GM12872 (cell line): ENCODE data around the gene BRINP1.

Experiments used
- CTCF ChIP-seq: IDR thresholded peaks from 3 replicates; pipeline ENCODE4 v1.5.1; 2011; ENCODE audit warnings: low read depth, mild to moderate bottlenecking, low read length, moderate library complexity; ENCODE audit not compliant: insufficient read depth

Gene BRINP1

DNA sequence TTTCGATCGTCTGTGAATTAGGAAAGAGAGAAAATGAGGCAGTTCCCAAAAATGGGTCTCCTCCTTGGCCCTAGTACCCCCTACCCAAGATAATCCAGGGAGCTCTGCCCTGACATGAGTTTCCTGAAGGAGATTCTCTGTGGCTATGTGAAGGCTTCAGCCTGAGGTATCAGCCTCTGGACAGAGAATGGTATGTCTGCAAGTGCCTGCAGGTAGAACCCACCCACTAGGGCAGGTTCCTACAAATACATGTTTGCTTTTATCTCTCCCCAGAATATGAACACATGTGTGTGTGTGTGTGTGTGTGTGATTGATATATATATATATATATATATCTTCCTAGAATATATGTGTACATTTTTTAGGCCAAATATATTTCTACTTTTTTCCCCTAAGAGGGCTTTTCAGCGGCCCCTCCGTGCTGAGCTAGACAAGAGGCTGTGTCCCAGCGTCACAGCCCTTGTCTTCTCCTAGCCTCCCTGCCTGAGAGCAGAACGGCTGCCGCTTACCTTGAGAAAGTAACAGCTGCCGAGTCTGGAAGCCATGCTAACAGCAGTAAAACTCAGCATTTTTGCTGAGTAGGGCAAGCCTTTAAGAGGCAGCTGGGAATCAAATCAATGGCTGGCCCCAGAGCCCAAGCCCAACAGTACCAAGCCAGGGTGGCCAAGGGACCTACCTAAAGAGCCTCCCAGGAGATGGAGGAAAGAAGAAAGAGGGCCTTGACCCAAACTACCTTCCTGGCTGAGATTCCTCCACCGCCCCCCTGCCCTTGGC, 2.1 kb downstream of the BRINP1 start:
- no peak for TF ChIP-seq CTCF

DNA sequence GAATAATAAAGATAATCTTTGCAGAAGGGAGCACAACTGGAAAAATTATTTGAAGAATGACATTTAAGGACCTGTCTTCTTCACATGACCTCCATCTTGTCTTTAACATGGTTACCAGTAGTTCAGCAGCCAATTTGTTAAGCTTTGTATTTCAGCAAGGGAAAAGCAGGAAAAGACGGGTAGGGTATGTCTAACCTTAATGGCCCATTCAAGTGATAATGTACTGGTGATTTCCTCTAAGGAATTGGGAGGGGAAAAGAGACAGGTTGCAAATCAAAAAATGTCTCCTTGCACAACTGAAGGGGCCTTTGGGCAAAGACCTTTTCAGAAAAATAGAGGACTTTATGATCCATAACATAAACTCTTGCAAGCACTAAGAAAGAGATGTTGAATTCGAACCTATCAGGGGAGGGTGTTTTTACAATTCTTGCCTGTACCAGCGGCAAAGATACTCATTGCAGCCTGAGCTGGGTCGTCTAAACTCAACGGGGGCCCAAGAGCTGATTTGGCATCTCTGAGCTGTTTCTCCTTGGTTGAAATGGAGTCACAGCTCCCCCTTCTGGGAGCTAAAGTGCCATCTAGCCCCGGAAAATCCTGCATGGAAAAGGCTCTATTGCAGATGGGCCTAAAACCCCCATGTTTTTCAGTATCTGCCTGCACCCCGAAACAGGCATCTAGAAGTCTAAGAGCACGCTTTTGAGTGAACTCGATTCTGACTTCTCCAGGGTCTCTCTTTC, 3.8 kb downstream of the BRINP1 start:
- TF ChIP-seq CTCF: peak; percentile 62

GRCh38 chr9:119360237-119360636, 9.0 kb downstream of the BRINP1 start:
- no peak for TF ChIP-seq CTCF

- TF ChIP-seq CTCF: no peak
Observed at GRCh38 chr9:119357336-119358096, 11.7 kb downstream of the BRINP1 start.

- TF ChIP-seq CTCF: no peak
Observed at GRCh38 chr9:119349351-119349825, 19.8 kb downstream of the BRINP1 start.

- no peak for TF ChIP-seq CTCF
Observed at GRCh38 chr9:119343059-119343990, 25.9 kb downstream of the BRINP1 start.

DNA sequence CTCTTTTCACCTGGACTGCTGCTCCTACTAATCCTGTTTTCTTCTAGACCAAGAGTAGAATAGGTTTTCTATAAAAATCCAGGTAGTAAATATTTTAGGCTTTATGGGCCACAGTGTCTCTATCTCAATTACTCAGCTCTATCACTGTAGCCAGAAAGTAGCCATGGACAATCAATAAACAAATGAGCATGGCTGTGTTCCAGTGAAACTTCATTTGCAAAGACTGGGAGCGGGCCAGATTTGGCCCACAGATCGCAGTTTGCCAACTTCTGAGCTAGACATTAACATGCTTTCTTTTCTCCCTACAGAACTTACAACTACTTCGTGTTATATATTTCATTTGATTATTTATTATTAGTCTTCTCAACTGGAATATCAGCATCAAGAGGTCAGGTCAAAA, 30.2 kb downstream of the BRINP1 start:
- TF ChIP-seq CTCF: no peak
